K562 (cell line): ENCODE data around the gene SEPTIN12. TPM values are rescaled to one million over a fixed set of nuclear protein-coding genes. Genes with fewer than 3 reads are reported as not detected.

Experiments
- ADNP ChIP-seq: fragments of 200-800 bp; sonication (Bioruptor generic); IDR thresholded peaks from 2 replicates; pipeline ENCODE4 v1.6.1; 2016; ENCODE audit warnings: missing genetic modification characterization, missing compliant biosample characterization
- ATF6 ChIP-seq: sonication (generic); formaldehyde crosslinking; IDR thresholded peaks from 2 replicates; pipeline ENCODE4 v1.4.0; 2020; ENCODE audit warnings: mild to moderate bottlenecking, missing genetic modification reagents
- CBX8 ChIP-seq: fragments of 200-600 bp; sonication (generic); IDR thresholded peaks from 2 replicates; pipeline ENCODE4 v1.6.1; 2012; ENCODE audit warnings: borderline replicate concordance, mixed run types, low read depth, mild to moderate bottlenecking, moderate library complexity, mixed read lengths, low read length, control low read depth, inconsistent platforms; ENCODE audit not compliant: poor library complexity, severe bottlenecking; ENCODE audit errors: extremely low read depth
- CREB5 ChIP-seq: fragments of 250-450 bp; sonication (Bioruptor Pico); IDR thresholded peaks from 2 replicates; pipeline ENCODE4 v1.5.0; 2020; ENCODE audit warnings: mild to moderate bottlenecking
- CREBBP ChIP-seq: IDR thresholded peaks from one replicate; pipeline ENCODE4 v1.6.1; 2012; ENCODE audit warnings: low read depth, mild to moderate bottlenecking, control low read depth, inconsistent platforms, low read length
- MYC ChIP-seq, 2 experiments: fragments of 250-450 bp in 1 of 2; sonication (Bioruptor Pico) in 1 of 2; IDR thresholded peaks; 2 replicates each; pipeline versions ENCODE4 v1.5.1 to v1.6.1; 2012 to 2021; ENCODE audit warnings: low read depth in 2 of 2, borderline replicate concordance in 1 of 2, improper control_type of control experiment in 1 of 2, low read length in 1 of 2, mild to moderate bottlenecking in 1 of 2, moderate library complexity in 1 of 2
- NCOA4 ChIP-seq: fragments of 450-650 bp; IDR thresholded peaks from 2 replicates; pipeline ENCODE4 v1.6.1; 2018; ENCODE audit warnings: mild to moderate bottlenecking; ENCODE audit not compliant: partially characterized antibody
- SIRT6 ChIP-seq: IDR thresholded peaks from one replicate; pipeline ENCODE4 v1.6.1; 2012; ENCODE audit warnings: low read depth, mild to moderate bottlenecking, control low read depth, inconsistent platforms, low read length, moderate library complexity
- SMAD2 ChIP-seq: fragments of 150-350 bp; IDR thresholded peaks from 2 replicates; pipeline ENCODE4 v1.6.1; 2014; ENCODE audit warnings: low read depth, mild to moderate bottlenecking, low read length
- SMARCC2 ChIP-seq: fragments of 450-650 bp; IDR thresholded peaks from 2 replicates; pipeline ENCODE4 v1.6.1; 2017; ENCODE audit warnings: antibody characterized with exemption, moderate library complexity, mild to moderate bottlenecking, low read depth
- YBX1 ChIP-seq: fragments of 450-650 bp; IDR thresholded peaks from 2 replicates; pipeline ENCODE4 v1.7.1; 2016; ENCODE audit warnings: mild to moderate bottlenecking
- ZEB2 ChIP-seq: fragments of 450-650 bp; IDR thresholded peaks from 2 replicates; pipeline ENCODE4 v1.6.1; 2016
- ZNF143 ChIP-seq: sonication (generic); formaldehyde crosslinking; IDR thresholded peaks from 2 replicates; pipeline ENCODE4 v1.9.0; 2022; ENCODE audit warnings: mild to moderate bottlenecking, missing genetic modification reagents
- ZNF212 ChIP-seq: fragments of 450-650 bp; formaldehyde crosslinking; IDR thresholded peaks from 2 replicates; pipeline ENCODE4 v1.4.0; 2020; ENCODE audit warnings: mild to moderate bottlenecking
- ZNF583 ChIP-seq: fragments of 250-450 bp; sonication (Bioruptor Pico); IDR thresholded peaks from 2 replicates; pipeline ENCODE4 v1.4.0; 2020
- ZNF592 ChIP-seq: fragments of 450-650 bp; IDR thresholded peaks from 2 replicates; pipeline ENCODE4 v1.6.1; 2017; ENCODE audit warnings: antibody characterized with exemption, mild to moderate bottlenecking
- ZNF785 ChIP-seq: fragments of 250-450 bp; sonication (Bioruptor Pico); IDR thresholded peaks from 2 replicates; pipeline ENCODE4 v1.4.0; 2020; ENCODE audit warnings: mild to moderate bottlenecking
- polyA plus RNA-seq, 8 experiments: library from polyadenylated mRNA; depleted of rRNA in 4 of 8; stranded (reverse) in 5 of 8; unstranded in 3 of 8; fragments of >200 nt; fragmentation: Nextera tagmentation in 2 of 8; fragmentation: Illumina TruSeq in 1 of 8; extraction: Ambion mirVana in 2 of 8; extraction: Trizol in 1 of 8; gene quantifications; 2 replicates each; pipeline versions ENCODE4 v1.2.1 to v1.2.3, GENCODE V29; 2011 to 2014; ENCODE audit warnings: inconsistent platforms in 1 of 8, missing spikeins in 1 of 8
- total RNA-seq, 7 experiments: library from RNA; depleted of rRNA in 6 of 7; stranded (reverse); fragments of >200 nt in 6 of 7; fragmentation: Illumina TruSeq in 2 of 7; extraction: Trizol in 2 of 7; gene quantifications; 2 replicates each; pipeline versions ENCODE4 v1.2.1 to v1.2.3, GENCODE V29; 2011 to 2021; ENCODE audit warnings: low replicate concordance in 1 of 7
- TF ChIP-seq, protein P1 (sequence below): conservative IDR thresholded peaks from 2 replicates; pipeline ENCODE4 v1.6.1; 2011; ENCODE audit warnings: low read depth, mild to moderate bottlenecking, low read length; ENCODE audit not compliant: control insufficient read depth

SEPTIN12 gene
- total and polyA plus RNA-seq, 9 of the 15 experiments (the other 6 are each of a cell fraction or from before 2014, with no cell fraction given) = not detected

DNA sequence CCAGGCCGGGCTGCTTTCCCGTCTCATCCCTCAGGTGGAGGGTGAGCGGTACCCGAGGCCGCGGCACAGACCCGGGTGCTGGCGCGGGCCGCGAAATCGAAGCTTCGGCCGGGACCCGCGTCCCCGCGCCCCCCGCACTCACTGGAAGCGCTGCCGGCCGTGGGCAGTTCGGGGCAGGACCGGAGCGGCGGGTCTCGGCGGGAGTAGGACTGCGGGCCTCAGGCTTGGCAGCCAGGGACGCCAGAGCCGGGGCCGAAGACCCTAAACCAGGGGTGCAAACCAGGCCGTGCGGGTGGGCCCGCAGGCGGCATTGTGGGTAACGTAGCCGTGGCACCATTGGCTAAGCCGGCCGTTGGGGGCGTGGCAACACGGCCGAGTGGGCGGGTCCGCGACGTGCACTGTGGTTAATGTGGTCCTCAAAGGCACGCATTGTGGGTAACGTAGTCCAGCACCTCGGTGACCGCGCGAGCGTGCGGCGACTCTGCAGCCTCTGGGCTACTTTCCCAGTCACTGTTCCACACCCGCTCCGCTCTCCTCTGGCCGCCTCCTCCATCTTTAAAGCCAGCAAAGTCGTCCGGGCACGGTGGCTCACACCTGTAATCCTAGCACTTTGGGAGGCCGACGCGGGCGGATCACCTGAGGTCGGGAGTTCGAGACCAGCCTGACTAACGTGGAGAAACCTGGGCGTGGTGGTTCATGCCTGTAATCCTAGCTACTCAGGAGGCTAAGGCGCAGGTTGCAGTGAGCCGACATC lies 21.1 kb downstream of the SEPTIN12 start, which contains the start of gene ZNF500 (continued):
- TF ChIP-seq ZNF592 = peak; percentile 39; the same call in 1 of the 2 replicates
- TF ChIP-seq ZNF583 (CRISPR knock-in tag) = no peak
- peak; percentile 92 for TF ChIP-seq ZNF143
- peak; percentile 74; the same call in 1 of the 2 replicates for TF ChIP-seq MYC (IDR thresholded peaks at IDR 0.05; ENCODE audit: low read depth, low read length)
- TF ChIP-seq MYC (CRISPR knock-in tag; IDR thresholded peaks at IDR 0.05; ENCODE audit: borderline replicate concordance, low read depth) = no peak
- TF ChIP-seq ZNF212 (CRISPR knock-in tag) = no peak
- no peak for TF ChIP-seq CREBBP
- no peak for TF ChIP-seq YBX1
- TF ChIP-seq ZNF785 (CRISPR knock-in tag) = no peak
- no peak for TF ChIP-seq CREB5
- TF ChIP-seq SMARCC2 = no peak
- no peak for TF ChIP-seq SMAD2
- no peak for TF ChIP-seq SIRT6
- TF ChIP-seq CBX8 = no peak
- no peak for TF ChIP-seq NCOA4
- peak; percentile 89; the same call in 1 of the 2 replicates for TF ChIP-seq ATF6
- 0 out of 2 replicates have a peak, but pooled peaks have one; percentile 32 for TF ChIP-seq ZEB2
- TF ChIP-seq ADNP (tag) = peak; percentile 82
- TF ChIP-seq, protein P1, sequence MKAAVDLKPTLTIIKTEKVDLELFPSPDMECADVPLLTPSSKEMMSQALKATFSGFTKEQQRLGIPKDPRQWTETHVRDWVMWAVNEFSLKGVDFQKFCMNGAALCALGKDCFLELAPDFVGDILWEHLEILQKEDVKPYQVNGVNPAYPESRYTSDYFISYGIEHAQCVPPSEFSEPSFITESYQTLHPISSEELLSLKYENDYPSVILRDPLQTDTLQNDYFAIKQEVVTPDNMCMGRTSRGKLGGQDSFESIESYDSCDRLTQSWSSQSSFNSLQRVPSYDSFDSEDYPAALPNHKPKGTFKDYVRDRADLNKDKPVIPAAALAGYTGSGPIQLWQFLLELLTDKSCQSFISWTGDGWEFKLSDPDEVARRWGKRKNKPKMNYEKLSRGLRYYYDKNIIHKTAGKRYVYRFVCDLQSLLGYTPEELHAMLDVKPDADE = peak; percentile 98
